HEK293T (cell line): ENCODE results near the gene PSMA4.
"Not testable (repeated sequence)": the region's sequence is repeated elsewhere in the genome, so short reads cannot be mapped to it uniquely, and the experiment has no call there.

Experiments
- CTCF ChIA-PET: fragments of 350-600 bp; formaldehyde crosslinking; extraction: SDS; loops from one replicate; lab custom pipeline; 2021; ENCODE audit warnings: antibody characterized with exemption, inconsistent platforms; lab: Yijun Ruan, JAX
- POLR2A ChIA-PET: fragments of 350-600 bp; formaldehyde crosslinking; extraction: SDS; loops from one replicate; lab custom pipeline; 2020; ENCODE audit warnings: antibody characterized with exemption, inconsistent platforms; lab: Yijun Ruan, JAX
- DNase-seq: peaks from one replicate; pipeline ENCODE4 v3.0.0; 2012; ENCODE audit warnings: mixed read lengths; ENCODE audit errors: extremely low spot score
- ARNT ChIP-seq: fragments of 450-650 bp; IDR thresholded peaks from 2 replicates; pipeline ENCODE4 v1.6.1; 2017; ENCODE audit warnings: mild to moderate bottlenecking
- BHLHE40 ChIP-seq: fragments of 450-650 bp; IDR thresholded peaks from 2 replicates; pipeline ENCODE4 v1.6.1; 2016; ENCODE audit warnings: mild to moderate bottlenecking, moderate library complexity, borderline replicate concordance
- CTBP1 ChIP-seq: fragments of 450-650 bp; IDR thresholded peaks from 2 replicates; pipeline ENCODE4 v1.6.1; 2016; ENCODE audit warnings: borderline replicate concordance
- ELF4 ChIP-seq: fragments of 450-650 bp; IDR thresholded peaks from 2 replicates; pipeline ENCODE4 v1.6.1; 2017; ENCODE audit warnings: antibody characterized with exemption
- FOXA1 ChIP-seq: fragments of 450-650 bp; IDR thresholded peaks from 2 replicates; pipeline ENCODE4 v1.6.1; 2016; ENCODE audit warnings: mild to moderate bottlenecking
- FOXK2 ChIP-seq: fragments of 450-650 bp; IDR thresholded peaks from 2 replicates; pipeline ENCODE4 v1.6.1; 2016; ENCODE audit warnings: mild to moderate bottlenecking
- FOXM1 ChIP-seq: fragments of 450-650 bp; IDR thresholded peaks from 2 replicates; pipeline ENCODE4 v1.6.1; 2017; ENCODE audit warnings: mild to moderate bottlenecking, borderline replicate concordance
- HDGF ChIP-seq: fragments of 450-650 bp; IDR thresholded peaks from 2 replicates; pipeline ENCODE4 v1.6.1; 2017; ENCODE audit warnings: antibody characterized with exemption, borderline replicate concordance
- L3MBTL2 ChIP-seq: fragments of 450-650 bp; conservative IDR thresholded peaks from 2 replicates; pipeline ENCODE4 v1.6.1; 2016; ENCODE audit warnings: mild to moderate bottlenecking
- LEF1 ChIP-seq: fragments of 450-650 bp; IDR thresholded peaks from 2 replicates; pipeline ENCODE4 v1.6.1; 2017; ENCODE audit warnings: mild to moderate bottlenecking, borderline replicate concordance
- NFRKB ChIP-seq: fragments of 450-650 bp; IDR thresholded peaks from 2 replicates; pipeline ENCODE4 v1.6.1; 2016; ENCODE audit warnings: mild to moderate bottlenecking, moderate library complexity
- PKNOX1 ChIP-seq: fragments of 450-650 bp; IDR thresholded peaks from 2 replicates; pipeline ENCODE4 v1.6.1; 2016
- SP1 ChIP-seq: fragments of 450-650 bp; IDR thresholded peaks from 2 replicates; pipeline ENCODE4 v1.6.1; 2017
- SUZ12 ChIP-seq: fragments of 450-650 bp; IDR thresholded peaks from 2 replicates; pipeline ENCODE4 v1.6.1; 2016; ENCODE audit warnings: mild to moderate bottlenecking
- TARDBP ChIP-seq: fragments of 450-650 bp; IDR thresholded peaks from 2 replicates; pipeline ENCODE4 v1.6.1; 2016
- ZNF384 ChIP-seq: fragments of 450-650 bp; IDR thresholded peaks from 2 replicates; pipeline ENCODE4 v1.6.1; 2016

The PSMA4 gene

GRCh38 chr15:78542647-78543046 is 2.4 kb downstream of the PSMA4 start:
- CTCF ChIA-PET, result no interaction called here
- POLR2A ChIA-PET, result interaction anchor here (1.3 kb wide), 1 partner anchor 23 kb away, joined by 8 read pairs; the partner anchor contains the start of gene CHRNA5
- DNase-seq, result no peak
- TF ChIP-seq TARDBP (no peak), CTBP1 (no peak), L3MBTL2 (no peak), SP1 (no peak), LEF1 (no peak), FOXA1 (no peak), ZNF384 (no peak)

GRCh38 chr15:78550194-78550593 is 9.9 kb downstream of the PSMA4 start:
- TF ChIP-seq NFRKB, result no peak
- TF ChIP-seq ARNT, result no peak
- no peak for TF ChIP-seq BHLHE40
- TF ChIP-seq CTBP1, result no peak
- no peak for TF ChIP-seq PKNOX1
- TF ChIP-seq L3MBTL2, result no peak
- no peak for TF ChIP-seq SP1
- TF ChIP-seq ZNF384, result no peak
- no peak for TF ChIP-seq FOXA1
- no peak for TF ChIP-seq LEF1
- no peak for TF ChIP-seq FOXK2
- TF ChIP-seq SUZ12, result no peak
- no peak for TF ChIP-seq FOXM1
- no peak for TF ChIP-seq ELF4
- no peak for TF ChIP-seq TARDBP
- TF ChIP-seq HDGF, result no peak
- ChIA-PET CTCF (no interaction called here), POLR2A (interaction anchor here (1.1 to 6.6 kb wide), 5 partner anchors 10 to 112 kb away, joined by 3 to 58 read pairs (median 5); partner anchors contain the start of genes CHRNA5, IREB2 and PSMA4)
- DNase-seq, result no peak

- no peak for DNase-seq
- ChIA-PET CTCF (no interaction called here), POLR2A (interaction anchor here (1.6 to 6.6 kb wide), 3 partner anchors 10 to 18 kb away, joined by 5 to 58 read pairs (median 53); partner anchors contain the start of genes CHRNA5 and PSMA4)
- TF ChIP-seq BHLHE40, result no peak
- no peak for TF ChIP-seq FOXK2
- TF ChIP-seq HDGF, result no peak
- no peak for TF ChIP-seq FOXA1
These were observed 10.6 kb downstream of the PSMA4 start for GRCh38 chr15:78550815-78551214.

GRCh38 chr15:78551902-78552301 is 11.7 kb downstream of the PSMA4 start:
- ChIA-PET POLR2A (interaction anchor here (0.6 to 6.6 kb wide), 3 partner anchors 11 to 17 kb away, joined by 3 to 58 read pairs (median 53); partner anchors contain the start of genes CHRNA5 and PSMA4), CTCF (no interaction called here)
- TF ChIP-seq HDGF (no peak), FOXK2 (no peak), SP1 (no peak), LEF1 (no peak)
- DNase-seq, result no peak

- CTCF ChIA-PET, result interaction anchor here (0.6 kb wide), 1 partner anchor 102 kb away, joined by 3 read pairs; no protein-coding TSS in a partner anchor
- POLR2A ChIA-PET, result interaction anchor here (5.6 to 6.6 kb wide), 2 partner anchors 12 to 13 kb away, joined by 53 to 58 read pairs; partner anchors contain the start of genes CHRNA5 and PSMA4
- TF ChIP-seq ELF4 (0 out of 2 replicates have a peak, but pooled peaks have one; percentile 19), LEF1 (no peak), HDGF (no peak), L3MBTL2 (no peak), CTBP1 (no peak), ARNT (no peak), FOXK2 (no peak)
- no peak for DNase-seq
These were observed 12.4 kb downstream of the PSMA4 start for GRCh38 chr15:78552597-78552996.

- DNase-seq, result not testable (repeated sequence)
- CTCF ChIA-PET, result interaction anchor here (0.7 kb wide), 1 partner anchor 161 kb away, joined by 3 read pairs; no protein-coding TSS in a partner anchor
These were observed 20.0 kb downstream of the PSMA4 start for GRCh38 chr15:78560201-78560600.

GRCh38 chr15:78561490-78561889 is 21.2 kb downstream of the PSMA4 start:
- ChIA-PET POLR2A (interaction anchor here (1.4 kb wide), 1 partner anchor 22 kb away, joined by 4 read pairs; the partner anchor contains the start of gene PSMA4), CTCF (no interaction called here)
- no peak for DNase-seq
- TF ChIP-seq SUZ12, result no peak

More at GRCh38 chr15:78560201-78560600, 20.0 kb downstream of the PSMA4 start:
- POLR2A ChIA-PET, result interaction anchor here (0.9 kb wide), 1 partner anchor 19 kb away, joined by 3 read pairs; no protein-coding TSS in a partner anchor

GRCh38 chr15:78563092-78563491 is 22.8 kb downstream of the PSMA4 start:
- CTCF ChIA-PET, result no interaction called here
- TF ChIP-seq FOXK2, result no peak
- no peak for TF ChIP-seq FOXM1
- no peak for TF ChIP-seq SUZ12
- no peak for TF ChIP-seq TARDBP
- no peak for TF ChIP-seq NFRKB
- TF ChIP-seq FOXA1, result no peak
- TF ChIP-seq PKNOX1, result no peak
- TF ChIP-seq CTBP1, result no peak
- TF ChIP-seq LEF1, result no peak
- POLR2A ChIA-PET, result no interaction called here
- no peak for DNase-seq
